ENCODE measurements around the gene CDPF1.

DNA sequence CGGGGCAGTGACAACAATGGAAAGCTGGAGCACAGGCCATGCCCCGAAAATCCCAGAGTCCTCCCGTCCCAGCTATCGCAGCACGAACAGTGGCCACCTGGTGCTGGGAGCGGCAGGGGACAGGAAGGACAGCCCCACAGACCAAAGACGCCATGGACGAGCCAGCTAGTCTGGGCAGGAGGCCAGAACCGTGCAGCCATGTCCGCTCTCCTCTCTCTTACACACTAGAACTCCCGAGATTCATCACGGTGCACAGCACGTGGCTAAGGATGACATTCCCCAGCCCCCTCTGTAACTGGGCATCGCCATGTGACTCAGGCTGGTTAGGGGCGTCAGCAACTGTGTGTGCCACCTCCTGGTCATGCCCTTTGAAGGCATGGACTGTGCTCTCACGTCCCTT is 4.6 kb downstream of the CDPF1 start:
- TF ChIP-seq, protein P1, sequence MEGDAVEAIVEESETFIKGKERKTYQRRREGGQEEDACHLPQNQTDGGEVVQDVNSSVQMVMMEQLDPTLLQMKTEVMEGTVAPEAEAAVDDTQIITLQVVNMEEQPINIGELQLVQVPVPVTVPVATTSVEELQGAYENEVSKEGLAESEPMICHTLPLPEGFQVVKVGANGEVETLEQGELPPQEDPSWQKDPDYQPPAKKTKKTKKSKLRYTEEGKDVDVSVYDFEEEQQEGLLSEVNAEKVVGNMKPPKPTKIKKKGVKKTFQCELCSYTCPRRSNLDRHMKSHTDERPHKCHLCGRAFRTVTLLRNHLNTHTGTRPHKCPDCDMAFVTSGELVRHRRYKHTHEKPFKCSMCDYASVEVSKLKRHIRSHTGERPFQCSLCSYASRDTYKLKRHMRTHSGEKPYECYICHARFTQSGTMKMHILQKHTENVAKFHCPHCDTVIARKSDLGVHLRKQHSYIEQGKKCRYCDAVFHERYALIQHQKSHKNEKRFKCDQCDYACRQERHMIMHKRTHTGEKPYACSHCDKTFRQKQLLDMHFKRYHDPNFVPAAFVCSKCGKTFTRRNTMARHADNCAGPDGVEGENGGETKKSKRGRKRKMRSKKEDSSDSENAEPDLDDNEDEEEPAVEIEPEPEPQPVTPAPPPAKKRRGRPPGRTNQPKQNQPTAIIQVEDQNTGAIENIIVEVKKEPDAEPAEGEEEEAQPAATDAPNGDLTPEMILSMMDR (IDR thresholded peaks at IDR 0.05): no peak
- no peak for TF ChIP-seq POLR2A (IDR thresholded peaks at IDR 0.05)
